ENCODE results near the gene SLC6A1. TPM values are rescaled to one million over a fixed set of nuclear protein-coding genes. Genes with fewer than 3 reads are reported as not detected.

The SLC6A1 gene
- total RNA-seq, 2 experiments from 2014 or later, result not detected

GRCh38 chr3:11014752-11015151 is 22.2 kb downstream of the SLC6A1 start:
- no peak overlapping the region for H3K27ac ChIP-seq (ENCODE audit: low read depth, low read length, poor library complexity, severe bottlenecking)
- no peak for DNase-seq (ENCODE audit: low spot score)
- no peaks in the 10 kb centered on the region for H3K9me3 ChIP-seq (ENCODE audit: low read length)
- POLR2A ChIA-PET, result no interaction called here
- H4K20me1 ChIP-seq (ENCODE audit: insufficient read depth, low read length), result no peaks in the 10 kb centered on the region
- no peaks in the 10 kb centered on the region for H3K36me3 ChIP-seq (ENCODE audit: insufficient read depth, low read length)
- no peaks in the 10 kb centered on the region for H3K79me2 ChIP-seq (ENCODE audit: insufficient read depth, low read depth, low read length)
- H2AFZ ChIP-seq (ENCODE audit: low read length), result no peak overlapping the region
- H3K4me1 ChIP-seq (ENCODE audit: insufficient read depth, low read length, poor library complexity, severe bottlenecking), result no peaks in the 10 kb centered on the region
- CTCF ChIA-PET (ENCODE audit: unreplicated experiment), result no interaction called here
- no TSS peak for BruUV-seq (replicated peaks)
- H3K9me2 ChIP-seq (ENCODE audit: insufficient read depth, low read length), result no peaks in the 10 kb centered on the region
- H3K4me2 ChIP-seq (ENCODE audit: low read length), result no peak overlapping the region
- intact Hi-C loops (cut with micrococcal nuclease; ENCODE audit: unreplicated experiment), result no loop called here
- no peak overlapping the region for H3K4me3 ChIP-seq (ENCODE audit: low read depth, low read length, poor library complexity, severe bottlenecking)
- TF ChIP-seq CTCF (conservative IDR thresholded peaks at IDR 0.05; ENCODE audit: low read length) (no peak), EZH2phosphoT487 (IDR thresholded peaks at IDR 0.05; ENCODE audit: borderline replicate concordance, low read depth, low read length) (no peak)

DNA sequence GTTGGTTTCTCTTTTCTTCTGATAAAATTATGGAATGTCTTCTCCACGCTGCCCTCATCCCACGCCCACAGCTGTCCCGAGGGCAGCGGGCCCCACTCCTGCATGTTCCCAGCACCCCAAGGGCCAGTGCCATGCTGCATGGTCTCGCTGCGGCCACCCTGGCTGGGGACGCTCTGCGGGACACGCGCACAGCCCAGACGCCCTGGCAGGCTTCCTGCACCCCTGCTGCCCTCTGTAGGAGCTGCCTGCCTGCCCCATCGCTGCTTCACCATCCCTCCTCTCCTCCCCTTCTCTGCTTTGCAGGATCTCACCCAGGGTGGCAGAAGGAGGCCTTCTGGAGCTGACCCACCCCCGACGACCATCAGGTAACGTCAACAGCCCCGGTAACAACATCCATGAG is 22.8 kb downstream of the SLC6A1 start:
- no peak overlapping the region for H3K27ac ChIP-seq (ENCODE audit: low read depth, low read length, poor library complexity, severe bottlenecking)
- no peaks in the 10 kb centered on the region for H3K9me3 ChIP-seq (ENCODE audit: low read length)
- intact Hi-C loops (cut with micrococcal nuclease; ENCODE audit: unreplicated experiment), result no loop called here
- no peak overlapping the region for H3K4me2 ChIP-seq (ENCODE audit: low read length)
- ChIA-PET CTCF (ENCODE audit: unreplicated experiment) (no interaction called here), POLR2A (no interaction called here)
- H3K9me2 ChIP-seq (ENCODE audit: insufficient read depth, low read length), result no peaks in the 10 kb centered on the region
- TF ChIP-seq EZH2phosphoT487 (IDR thresholded peaks at IDR 0.05; ENCODE audit: borderline replicate concordance, low read depth, low read length), result no peak
- no peak for TF ChIP-seq CTCF (conservative IDR thresholded peaks at IDR 0.05; ENCODE audit: low read length)
- H3K4me1 ChIP-seq (ENCODE audit: insufficient read depth, low read length, poor library complexity, severe bottlenecking), result no peaks in the 10 kb centered on the region
- BruUV-seq (replicated peaks), result no TSS peak
- H4K20me1 ChIP-seq (ENCODE audit: insufficient read depth, low read length), result no peaks in the 10 kb centered on the region
- no peak for DNase-seq (ENCODE audit: low spot score)
- H2AFZ ChIP-seq (ENCODE audit: low read length), result no peak overlapping the region
- H3K4me3 ChIP-seq (ENCODE audit: low read depth, low read length, poor library complexity, severe bottlenecking), result no peak overlapping the region
- no peaks in the 10 kb centered on the region for H3K79me2 ChIP-seq (ENCODE audit: insufficient read depth, low read depth, low read length)
- H3K36me3 ChIP-seq (ENCODE audit: insufficient read depth, low read length), result no peaks in the 10 kb centered on the region

DNA sequence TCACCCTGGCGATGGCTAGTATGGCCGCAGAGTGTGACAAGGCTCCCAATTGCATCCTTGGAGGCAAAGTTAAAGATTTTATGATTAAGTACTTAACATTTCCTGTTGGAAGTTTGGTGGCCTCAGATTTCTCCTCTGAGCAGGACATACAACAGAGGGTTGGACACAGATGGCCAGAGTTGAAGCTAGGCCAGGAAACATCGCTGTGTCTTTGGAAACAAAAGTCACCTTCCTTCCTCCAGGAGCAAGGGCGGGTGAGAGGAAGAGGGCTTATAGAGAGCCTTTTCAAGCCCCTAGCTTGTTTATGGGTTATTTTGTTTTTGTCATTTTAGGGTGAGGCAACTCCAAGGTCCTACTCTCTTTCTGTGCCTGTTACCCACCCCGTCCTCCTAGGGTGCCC is 24.2 kb downstream of the SLC6A1 start:
- intact Hi-C loops (cut with micrococcal nuclease; ENCODE audit: unreplicated experiment), result no loop called here
- TF ChIP-seq CTCF (conservative IDR thresholded peaks at IDR 0.05; ENCODE audit: low read length) (no peak), EZH2phosphoT487 (IDR thresholded peaks at IDR 0.05; ENCODE audit: borderline replicate concordance, low read depth, low read length) (no peak)
- Histone ChIP-seq H3K36me3 (ENCODE audit: insufficient read depth, low read length) (no peaks in the 10 kb centered on the region), H3K27ac (ENCODE audit: low read depth, low read length, poor library complexity, severe bottlenecking) (no peak overlapping the region), H3K4me1 (ENCODE audit: insufficient read depth, low read length, poor library complexity, severe bottlenecking) (no peaks in the 10 kb centered on the region), H3K79me2 (ENCODE audit: insufficient read depth, low read depth, low read length) (no peaks in the 10 kb centered on the region), H3K9me3 (ENCODE audit: low read length) (no peaks in the 10 kb centered on the region), H4K20me1 (ENCODE audit: insufficient read depth, low read length) (no peaks in the 10 kb centered on the region), H3K4me2 (ENCODE audit: low read length) (no peak overlapping the region), H3K4me3 (ENCODE audit: low read depth, low read length, poor library complexity, severe bottlenecking) (no peak overlapping the region), H2AFZ (ENCODE audit: low read length) (no peak overlapping the region), H3K9me2 (ENCODE audit: insufficient read depth, low read length) (no peaks in the 10 kb centered on the region)
- BruUV-seq (replicated peaks), result no TSS peak
- DNase-seq (ENCODE audit: low spot score), result no peak
- ChIA-PET POLR2A (no interaction called here), CTCF (ENCODE audit: unreplicated experiment) (no interaction called here)
